ENCODE results near the gene FARP1. TPM values are rescaled to one million over a fixed set of nuclear protein-coding genes. Genes with fewer than 3 reads are reported as not detected.

FARP1 gene
- total RNA-seq, 1 donor from 2014 or later, result 17.7 TPM

DNA sequence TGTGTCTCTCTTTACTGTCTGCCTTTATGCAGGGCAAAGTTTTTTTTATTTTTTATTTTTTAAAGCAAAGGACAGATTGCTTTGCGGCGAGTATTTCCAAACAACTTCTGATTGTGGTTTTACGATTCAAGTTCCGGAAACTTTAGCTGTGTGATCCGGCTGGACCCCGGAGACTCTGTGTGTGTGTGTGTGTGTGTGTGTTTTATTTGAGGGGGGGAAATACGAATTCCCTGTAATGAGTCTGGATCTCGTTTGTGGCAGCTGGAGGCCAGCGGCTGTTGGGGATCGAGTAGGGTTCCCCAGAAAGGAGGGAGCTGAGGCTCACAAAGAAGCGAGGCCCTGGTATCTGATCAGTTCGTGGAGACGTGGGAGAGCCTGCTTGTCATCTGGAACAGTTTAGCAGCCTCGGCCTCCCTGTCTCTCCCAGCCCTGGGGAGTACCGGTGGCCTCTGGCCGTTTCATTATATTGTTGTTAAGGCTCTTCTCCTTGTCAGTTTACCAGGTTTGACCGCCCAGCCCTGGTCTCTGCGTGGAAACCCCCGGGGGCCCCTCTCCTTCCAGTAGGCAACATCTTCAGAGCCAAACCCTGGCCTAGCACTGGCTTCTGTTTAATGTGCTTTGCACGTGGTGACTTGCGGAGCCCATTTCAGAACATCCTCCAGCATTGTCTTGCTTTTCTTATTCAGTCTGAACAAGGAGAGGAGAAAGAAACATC lies 1.3 kb downstream of the FARP1 start:
- intact Hi-C loops (cut with DNase I), result loop anchor here (10.0 kb wide), 1 partner anchor 301 kb away; no protein-coding TSS in a partner anchor
- Histone ChIP-seq H3K4me1 (peaks cover 23% of the 10 kb centered on the region), H3K27ac (peak overlapping the region; percentile 74), H3K9me3 (no peaks in the 10 kb centered on the region), H3K36me3 (no peaks in the 10 kb centered on the region), H3K27me3 (no peaks in the 10 kb centered on the region), H3K4me3 (peak overlapping the region; percentile 58 to 96)
- no peak for DNase-seq (ENCODE audit: extremely low spot score in 2 of 2)
- TF ChIP-seq POLR2AphosphoS5 (IDR thresholded peaks at IDR 0.05; ENCODE audit: insufficient read depth in 1 of 2, low read depth in 1 of 2) (peak in 1 of 2 donors; percentile 43), POLR2A (IDR thresholded peaks at IDR 0.05) (no peak)

DNA sequence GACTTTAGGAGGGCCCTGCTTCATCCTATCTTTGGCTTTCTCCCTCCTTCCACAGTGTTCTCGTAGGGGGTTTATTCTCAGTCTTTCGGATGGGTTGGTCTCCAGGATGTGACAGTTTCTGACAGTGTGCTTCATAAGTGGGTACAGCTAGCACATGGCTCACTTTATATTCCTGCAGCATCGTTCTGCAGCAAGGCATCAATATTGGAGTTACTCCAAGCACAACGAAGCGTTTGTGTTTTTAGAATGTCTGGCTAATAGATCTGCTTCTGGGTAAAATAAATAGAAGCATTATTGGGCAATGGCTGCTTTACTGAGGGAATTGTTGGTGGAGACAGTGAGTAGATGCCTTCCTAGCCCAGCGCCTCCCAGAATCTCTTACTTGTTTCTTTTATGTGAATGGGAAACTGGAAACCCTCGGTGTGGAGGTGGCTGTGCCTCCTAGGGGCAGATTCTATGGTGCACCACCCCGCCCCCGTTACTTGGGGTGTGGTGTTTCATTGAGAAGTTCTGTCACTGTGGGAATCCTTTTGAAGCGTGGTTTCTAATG lies 2.0 kb downstream of the FARP1 start:
- Histone ChIP-seq H3K4me1 (peaks cover 23% of the 10 kb centered on the region), H3K9me3 (no peaks in the 10 kb centered on the region), H3K36me3 (no peaks in the 10 kb centered on the region), H3K4me3 (peak overlapping the region; percentile 58 to 96), H3K27ac (peak overlapping the region; percentile 74), H3K27me3 (no peaks in the 10 kb centered on the region)
- DNase-seq (ENCODE audit: extremely low spot score in 2 of 2), result no peak
- TF ChIP-seq POLR2AphosphoS5 (IDR thresholded peaks at IDR 0.05; ENCODE audit: insufficient read depth in 1 of 2, low read depth in 1 of 2), result no peak
- TF ChIP-seq POLR2A (IDR thresholded peaks at IDR 0.05), result no peak
- no peak for TF ChIP-seq CTCF (IDR thresholded peaks at IDR 0.05)
- intact Hi-C loops (cut with DNase I), result loop anchor here (10.0 kb wide), 1 partner anchor 300 kb away; no protein-coding TSS in a partner anchor

DNA sequence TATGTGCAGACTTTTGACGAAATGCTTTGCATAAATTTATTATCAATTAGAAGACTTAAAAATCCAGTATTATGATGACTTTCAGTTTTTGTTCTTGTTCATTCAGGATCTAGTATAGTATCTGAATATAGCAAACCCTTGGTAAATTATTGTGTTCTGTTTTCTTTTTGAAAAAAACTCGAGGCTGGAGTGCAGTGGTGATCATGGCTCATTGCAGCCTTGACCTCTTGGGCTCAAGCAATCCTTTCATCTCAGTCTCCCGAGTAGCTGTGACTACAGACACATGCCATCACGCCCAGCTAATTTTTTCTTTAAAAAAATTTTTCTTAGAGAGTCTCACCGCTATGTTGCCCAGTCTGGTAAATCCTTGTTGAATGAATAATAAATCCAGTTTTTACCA lies 4.6 kb downstream of the FARP1 start:
- intact Hi-C loops (cut with DNase I), result loop anchor here (10.0 kb wide), 1 partner anchor 297 kb away; no protein-coding TSS in a partner anchor
- Histone ChIP-seq H3K36me3 (no peaks in the 10 kb centered on the region), H3K27ac (no peak overlapping the region), H3K4me1 (peaks cover 16% of the 10 kb centered on the region), H3K27me3 (no peaks in the 10 kb centered on the region), H3K4me3 (no peak overlapping the region), H3K9me3 (no peaks in the 10 kb centered on the region)
- no peak for DNase-seq (ENCODE audit: extremely low spot score in 2 of 2)
- TF ChIP-seq POLR2AphosphoS5 (IDR thresholded peaks at IDR 0.05; ENCODE audit: insufficient read depth in 1 of 2, low read depth in 1 of 2) (no peak), POLR2A (IDR thresholded peaks at IDR 0.05) (no peak), CTCF (IDR thresholded peaks at IDR 0.05) (no peak)

DNA sequence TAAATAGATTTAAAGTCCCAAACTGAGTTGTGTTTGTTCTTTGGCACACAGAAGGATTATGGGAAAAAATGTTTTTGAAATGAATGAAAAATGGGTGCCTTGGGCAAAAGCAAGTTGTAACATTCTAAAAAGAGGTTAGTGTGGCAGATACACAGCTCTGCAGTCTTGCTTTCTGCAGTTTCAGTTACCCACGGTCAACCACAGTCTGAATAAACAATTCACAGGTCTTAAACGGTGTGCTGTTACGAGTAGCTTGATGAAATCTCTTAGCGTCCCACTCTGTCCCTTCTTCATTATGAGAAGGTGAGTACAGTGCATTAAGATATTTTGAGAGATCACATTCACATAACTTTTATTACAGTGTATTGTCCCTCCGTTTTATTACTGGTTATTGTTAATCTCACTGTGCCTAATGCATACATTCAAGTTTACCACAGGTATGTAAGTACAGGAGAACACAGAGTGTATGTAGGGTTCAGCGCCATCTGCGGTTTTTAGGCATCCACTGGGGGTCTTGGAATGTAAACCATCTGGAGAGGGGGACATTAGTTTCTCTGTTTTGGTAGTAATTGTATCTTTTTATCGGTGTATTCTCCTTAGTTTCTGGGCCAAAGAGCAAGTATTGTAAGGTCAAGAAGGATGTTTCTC lies 8.1 kb downstream of the FARP1 start:
- intact Hi-C loops (cut with DNase I), result no loop called here
- no peaks in the 10 kb centered on the region for H3K36me3 ChIP-seq
- TF ChIP-seq POLR2AphosphoS5 (IDR thresholded peaks at IDR 0.05; ENCODE audit: insufficient read depth in 1 of 2, low read depth in 1 of 2) (no peak), POLR2A (IDR thresholded peaks at IDR 0.05) (no peak), CTCF (IDR thresholded peaks at IDR 0.05) (no peak)
- no peak for DNase-seq (ENCODE audit: extremely low spot score in 2 of 2)
- no peak overlapping the region for H3K4me3 ChIP-seq
- no peaks in the 10 kb centered on the region for H3K9me3 ChIP-seq
- peaks cover 4% of the 10 kb centered on the region for H3K4me1 ChIP-seq
- no peaks in the 10 kb centered on the region for H3K27me3 ChIP-seq
- no peak overlapping the region for H3K27ac ChIP-seq

DNA sequence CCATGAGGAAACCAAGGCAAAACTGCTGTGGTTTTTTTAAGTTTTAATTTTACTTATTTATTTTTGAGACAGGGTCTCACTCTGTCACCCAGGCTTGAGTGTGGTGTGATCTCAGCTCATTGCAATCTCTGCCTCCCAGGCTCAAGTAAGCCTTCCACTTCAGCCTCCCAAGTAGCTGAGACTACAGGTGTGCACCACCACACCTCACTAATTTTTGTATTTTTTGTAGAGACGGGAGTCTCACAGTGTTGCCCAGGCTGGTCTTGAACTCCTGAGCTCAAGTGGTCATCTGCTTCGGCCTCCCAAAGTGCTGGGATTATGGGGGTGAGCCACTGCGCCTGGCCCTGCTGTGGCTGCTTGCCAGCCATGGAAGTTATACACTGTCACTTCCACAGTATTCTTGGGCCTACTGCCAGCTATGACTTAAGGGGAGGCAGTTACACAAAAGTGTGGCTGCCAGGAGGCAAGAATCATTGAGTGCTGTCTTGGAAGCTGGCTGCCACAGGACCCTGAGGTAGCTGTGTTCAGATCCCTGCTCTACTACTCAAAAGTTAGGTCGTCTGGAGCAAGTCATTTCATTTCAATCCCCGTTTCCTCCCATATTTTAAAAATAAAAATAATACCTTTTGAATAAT lies 12.7 kb downstream of the FARP1 start:
- TF ChIP-seq CTCF (IDR thresholded peaks at IDR 0.05), result no peak
- TF ChIP-seq POLR2AphosphoS5 (IDR thresholded peaks at IDR 0.05; ENCODE audit: insufficient read depth in 1 of 2, low read depth in 1 of 2), result no peak
- no peak for TF ChIP-seq POLR2A (IDR thresholded peaks at IDR 0.05)
- intact Hi-C loops (cut with DNase I), result no loop called here
- no peaks in the 10 kb centered on the region for H3K9me3 ChIP-seq
- peaks cover 17% of the 10 kb centered on the region for H3K4me1 ChIP-seq
- no peaks in the 10 kb centered on the region for H3K36me3 ChIP-seq
- H3K27ac ChIP-seq, result no peak overlapping the region
- no peak overlapping the region for H3K4me3 ChIP-seq
- DNase-seq (ENCODE audit: extremely low spot score in 2 of 2), result no peak
- H3K27me3 ChIP-seq, result no peaks in the 10 kb centered on the region
